ENCODE measurements around the gene C1QTNF12.
"Not testable (repeated sequence)": the region's sequence is repeated elsewhere in the genome, so short reads cannot be mapped to it uniquely, and the experiment has no call there.

Gene C1QTNF12

GRCh38 chr1:1196431-1197187 is 49.9 kb downstream of the C1QTNF12 start:
- no peak for DNase-seq

GRCh38 chr1:1195726-1196125 is 50.8 kb downstream of the C1QTNF12 start:
- DNase-seq, result not testable (repeated sequence)

GRCh38 chr1:1194723-1195122 is 51.8 kb downstream of the C1QTNF12 start:
- DNase-seq, result no peak
